K562 (cell line): ENCODE measurements around the gene SPHK2. TPM values are rescaled to one million over a fixed set of nuclear protein-coding genes. Genes with fewer than 3 reads are reported as not detected.

Experiments used
- CC2D1A ChIP-seq: fragments of 450-650 bp; IDR thresholded peaks from 2 replicates; pipeline ENCODE4 v1.6.1; 2017; ENCODE audit warnings: mild to moderate bottlenecking
- CEBPB ChIP-seq: fragments of 450-650 bp; IDR thresholded peaks from 2 replicates; pipeline ENCODE4 v1.6.1; 2016; ENCODE audit warnings: missing genetic modification characterization, missing compliant biosample characterization
- CUX1 ChIP-seq: fragments of 200-800 bp; sonication (Bioruptor generic); IDR thresholded peaks from 2 replicates; pipeline ENCODE4 v1.6.1; 2016; ENCODE audit warnings: missing genetic modification characterization, missing compliant biosample characterization
- FOXA3 ChIP-seq, 2 experiments: fragments of 450-650 bp in 1 of 2; sonication (generic) in 1 of 2; formaldehyde crosslinking; IDR thresholded peaks in 1 of 2; conservative IDR thresholded peaks in 1 of 2; 2 replicates each; pipeline versions ENCODE4 v1.4.0 to v1.8.0; 2020 to 2022; ENCODE audit warnings: mild to moderate bottlenecking in 2 of 2, missing genetic modification reagents in 1 of 2
- HMG20A ChIP-seq: fragments of 450-650 bp; formaldehyde crosslinking; conservative IDR thresholded peaks from 2 replicates; pipeline ENCODE4 v1.4.0; 2020; ENCODE audit warnings: mild to moderate bottlenecking, mixed read lengths
- ILK ChIP-seq: fragments of 450-650 bp; IDR thresholded peaks from 2 replicates; pipeline ENCODE4 v1.6.1; 2016; ENCODE audit warnings: missing genetic modification characterization, low read depth, mild to moderate bottlenecking, missing compliant biosample characterization, moderate library complexity, borderline replicate concordance
- SPI1 ChIP-seq: IDR thresholded peaks from 2 replicates; pipeline ENCODE4 v1.6.1; 2011; ENCODE audit warnings: low read depth, low read length, control low read depth, borderline replicate concordance
- ZNF121 ChIP-seq: sonication (generic); formaldehyde crosslinking; conservative IDR thresholded peaks from 2 replicates; pipeline ENCODE4 v1.8.0; 2022; ENCODE audit warnings: missing genetic modification reagents
- ZNF217 ChIP-seq: sonication (generic); formaldehyde crosslinking; IDR thresholded peaks from 2 replicates; pipeline ENCODE4 v1.8.0; 2022; ENCODE audit warnings: mild to moderate bottlenecking, missing genetic modification reagents
- ZNF239 ChIP-seq: fragments of 250-450 bp; sonication (Bioruptor Pico); IDR thresholded peaks from 2 replicates; pipeline ENCODE4 v1.4.0; 2020; ENCODE audit warnings: mild to moderate bottlenecking
- polyA plus RNA-seq, 8 experiments: library from polyadenylated mRNA; depleted of rRNA in 4 of 8; stranded (reverse) in 5 of 8; unstranded in 3 of 8; fragments of >200 nt; fragmentation: Nextera tagmentation in 2 of 8; fragmentation: Illumina TruSeq in 1 of 8; extraction: Ambion mirVana in 2 of 8; extraction: Trizol in 1 of 8; gene quantifications; 2 replicates each; pipeline versions ENCODE4 v1.2.1 to v1.2.3, GENCODE V29; 2011 to 2014; ENCODE audit warnings: inconsistent platforms in 1 of 8, missing spikeins in 1 of 8
- total RNA-seq, 7 experiments: library from RNA; depleted of rRNA in 6 of 7; stranded (reverse); fragments of >200 nt in 6 of 7; fragmentation: Illumina TruSeq in 2 of 7; extraction: Trizol in 2 of 7; gene quantifications; 2 replicates each; pipeline versions ENCODE4 v1.2.1 to v1.2.3, GENCODE V29; 2011 to 2021; ENCODE audit warnings: low replicate concordance in 1 of 7
- TF ChIP-seq, protein P1 (sequence below): fragments of 250-450 bp; sonication (Bioruptor Pico); IDR thresholded peaks from 2 replicates; pipeline ENCODE4 v1.5.0; 2021; ENCODE audit warnings: mild to moderate bottlenecking, borderline replicate concordance

SPHK2 gene
- total and polyA plus RNA-seq, 9 of the 15 experiments (the other 6 are each of a cell fraction or from before 2014, with no cell fraction given) = 0.10 to 15.2 (median 2.9) TPM

DNA sequence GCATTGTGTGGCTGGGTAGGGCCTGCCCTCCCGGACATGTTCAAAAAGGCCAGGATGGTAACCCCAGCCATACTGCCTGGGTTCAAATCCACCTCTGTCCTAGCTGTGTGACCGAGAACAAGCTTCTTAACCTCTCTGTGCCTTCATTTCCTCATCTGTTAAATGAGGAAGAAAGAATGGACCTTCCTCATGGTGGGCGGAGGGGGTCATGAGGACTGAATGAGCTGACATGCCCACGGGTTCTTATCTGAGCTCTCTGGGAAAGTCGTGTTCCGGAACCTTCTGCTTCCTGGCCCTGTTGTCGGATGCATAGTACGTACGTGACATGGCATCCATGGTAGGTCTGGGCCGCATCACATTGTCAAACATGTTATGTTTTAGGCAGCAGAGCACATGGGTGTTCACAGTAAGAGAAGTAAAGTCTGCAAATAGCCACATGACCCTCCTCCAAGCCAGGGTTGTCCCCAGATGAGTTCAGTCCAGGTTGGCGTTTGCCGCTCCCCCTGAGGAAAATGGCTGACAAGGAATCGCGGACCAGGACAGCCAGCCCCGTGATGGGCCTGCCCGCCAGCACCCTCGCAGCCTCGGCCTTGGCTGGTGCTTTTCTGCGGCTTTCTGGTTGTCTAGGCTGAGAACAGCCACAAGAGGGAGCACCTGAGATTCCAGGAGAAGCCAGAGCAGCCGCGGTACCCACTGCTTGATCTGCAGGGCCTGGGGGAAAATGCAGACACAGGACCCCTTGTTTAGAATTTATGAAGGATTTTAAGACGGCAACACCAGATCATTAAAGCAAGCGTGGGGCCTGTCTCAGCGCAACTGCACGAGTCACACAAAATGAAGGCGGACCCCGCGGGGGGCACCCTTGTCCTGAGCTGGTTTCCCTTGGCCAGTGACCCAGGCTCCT lies 55.9 kb downstream of the SPHK2 start (continued):
- no peak for TF ChIP-seq CUX1 (CRISPR knock-in tag)
- TF ChIP-seq, protein P1, sequence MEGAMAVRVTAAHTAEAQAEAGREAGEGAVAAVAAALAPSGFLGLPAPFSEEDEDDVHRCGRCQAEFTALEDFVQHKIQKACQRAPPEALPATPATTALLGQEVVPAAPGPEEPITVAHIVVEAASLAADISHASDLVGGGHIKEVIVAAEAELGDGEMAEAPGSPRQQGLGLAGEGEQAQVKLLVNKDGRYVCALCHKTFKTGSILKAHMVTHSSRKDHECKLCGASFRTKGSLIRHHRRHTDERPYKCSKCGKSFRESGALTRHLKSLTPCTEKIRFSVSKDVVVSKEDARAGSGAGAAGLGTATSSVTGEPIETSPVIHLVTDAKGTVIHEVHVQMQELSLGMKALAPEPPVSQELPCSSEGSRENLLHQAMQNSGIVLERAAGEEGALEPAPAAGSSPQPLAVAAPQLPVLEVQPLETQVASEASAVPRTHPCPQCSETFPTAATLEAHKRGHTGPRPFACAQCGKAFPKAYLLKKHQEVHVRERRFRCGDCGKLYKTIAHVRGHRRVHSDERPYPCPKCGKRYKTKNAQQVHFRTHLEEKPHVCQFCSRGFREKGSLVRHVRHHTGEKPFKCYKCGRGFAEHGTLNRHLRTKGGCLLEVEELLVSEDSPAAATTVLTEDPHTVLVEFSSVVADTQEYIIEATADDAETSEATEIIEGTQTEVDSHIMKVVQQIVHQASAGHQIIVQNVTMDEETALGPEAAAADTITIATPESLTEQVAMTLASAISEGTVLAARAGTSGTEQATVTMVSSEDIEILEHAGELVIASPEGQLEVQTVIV (CRISPR knock-in tag) = no peak
- no peak for TF ChIP-seq SPI1
- no peak for TF ChIP-seq CEBPB (tag)
- no peak for TF ChIP-seq ILK (tag)
- TF ChIP-seq ZNF121 (CRISPR knock-in tag) = peak; percentile 64; the same call in 1 of the 2 replicates
- no peak for TF ChIP-seq ZNF217 (CRISPR knock-in tag)
- no peak for TF ChIP-seq ZNF239 (CRISPR knock-in tag)
- TF ChIP-seq CC2D1A = no peak
- TF ChIP-seq HMG20A (CRISPR knock-in tag) = no peak
- TF ChIP-seq FOXA3 (CRISPR knock-in tag; conservative IDR thresholded peaks at IDR 0.05 in 1 of 2, IDR thresholded peaks at IDR 0.05 in 1 of 2) = 0 out of 4 replicates have a peak, but pooled peaks of 1 of the 2 experiments have one; percentile 29
